GM12878 (cell line): ENCODE results near the gene AP5Z1.

Experiments used
- EZH2 ChIP-seq: IDR thresholded peaks from 2 replicates; pipeline ENCODE4 v1.6.1; 2012; ENCODE audit warnings: low read depth, mild to moderate bottlenecking, control low read depth, inconsistent platforms, low read length, borderline replicate concordance; ENCODE audit not compliant: control insufficient read depth
- JUND ChIP-seq: IDR thresholded peaks from 2 replicates; pipeline ENCODE4 v1.6.1; 2012; ENCODE audit warnings: low read depth, mild to moderate bottlenecking, low read length, improper control_type of control experiment, moderate library complexity
- MTA3 ChIP-seq: IDR thresholded peaks from 2 replicates; pipeline ENCODE4 v1.6.1; 2012; ENCODE audit warnings: low read length, inconsistent platforms, borderline replicate concordance
- PBX3 ChIP-seq: IDR thresholded peaks from 2 replicates; pipeline ENCODE4 v1.6.1; 2011; ENCODE audit warnings: mild to moderate bottlenecking, low read depth, low read length, moderate library complexity; ENCODE audit not compliant: insufficient replicate concordance
- POLR2A ChIP-seq: IDR thresholded peaks from 2 replicates; pipeline ENCODE4 v1.6.1; 2011; ENCODE audit warnings: low read depth, mild to moderate bottlenecking, low read length
- TAF1 ChIP-seq: IDR thresholded peaks from 2 replicates; pipeline ENCODE4 v1.6.1; 2011; ENCODE audit warnings: mild to moderate bottlenecking, low read depth, low read length, borderline replicate concordance
- ZBED1 ChIP-seq: IDR thresholded peaks from 2 replicates; pipeline ENCODE4 v1.6.1; 2016; ENCODE audit warnings: borderline replicate concordance
- ZNF207 ChIP-seq: fragments of 450-650 bp; IDR thresholded peaks from 2 replicates; pipeline ENCODE4 v1.6.1; 2014; ENCODE audit warnings: antibody characterized with exemption, mild to moderate bottlenecking, borderline replicate concordance
- ZZZ3 ChIP-seq: IDR thresholded peaks from 2 replicates; pipeline ENCODE4 v1.6.1; 2011; ENCODE audit warnings: low read depth; ENCODE audit not compliant: control insufficient read depth, insufficient read length
- TF ChIP-seq, protein P1 (sequence below), 3 experiments: IDR thresholded peaks in 2 of 3; conservative IDR thresholded peaks in 1 of 3; 2 replicates each; pipeline ENCODE4 v1.5.1; 2011; ENCODE audit warnings: low read depth in 3 of 3, low read length in 3 of 3, mild to moderate bottlenecking in 3 of 3, control low read depth in 2 of 3, moderate library complexity in 2 of 3, inconsistent platforms in 1 of 3, mixed read lengths in 1 of 3; ENCODE audit not compliant: control insufficient read depth in 2 of 3, insufficient read depth in 1 of 3; ENCODE audit errors: extremely low read depth in 1 of 3

GRCh38 chr7:4797858-4798705, 22.7 kb downstream of the AP5Z1 start:
- TF ChIP-seq TAF1 (no peak), POLR2A (no peak; the same call in 1 of the 2 replicates), PBX3 (no peak), JUND (no peak), ZBED1 (no peak), ZZZ3 (no peak), ZNF207 (no peak), EZH2 (no peak), MTA3 (no peak)
- TF ChIP-seq, protein P1, sequence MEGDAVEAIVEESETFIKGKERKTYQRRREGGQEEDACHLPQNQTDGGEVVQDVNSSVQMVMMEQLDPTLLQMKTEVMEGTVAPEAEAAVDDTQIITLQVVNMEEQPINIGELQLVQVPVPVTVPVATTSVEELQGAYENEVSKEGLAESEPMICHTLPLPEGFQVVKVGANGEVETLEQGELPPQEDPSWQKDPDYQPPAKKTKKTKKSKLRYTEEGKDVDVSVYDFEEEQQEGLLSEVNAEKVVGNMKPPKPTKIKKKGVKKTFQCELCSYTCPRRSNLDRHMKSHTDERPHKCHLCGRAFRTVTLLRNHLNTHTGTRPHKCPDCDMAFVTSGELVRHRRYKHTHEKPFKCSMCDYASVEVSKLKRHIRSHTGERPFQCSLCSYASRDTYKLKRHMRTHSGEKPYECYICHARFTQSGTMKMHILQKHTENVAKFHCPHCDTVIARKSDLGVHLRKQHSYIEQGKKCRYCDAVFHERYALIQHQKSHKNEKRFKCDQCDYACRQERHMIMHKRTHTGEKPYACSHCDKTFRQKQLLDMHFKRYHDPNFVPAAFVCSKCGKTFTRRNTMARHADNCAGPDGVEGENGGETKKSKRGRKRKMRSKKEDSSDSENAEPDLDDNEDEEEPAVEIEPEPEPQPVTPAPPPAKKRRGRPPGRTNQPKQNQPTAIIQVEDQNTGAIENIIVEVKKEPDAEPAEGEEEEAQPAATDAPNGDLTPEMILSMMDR (IDR thresholded peaks at IDR 0.05 in 2 of 3, conservative IDR thresholded peaks at IDR 0.05 in 1 of 3; ENCODE audit: control insufficient read depth in 2 of 3, extremely low read depth in 1 of 3, insufficient read depth in 1 of 3, low read depth in 3 of 3, low read length in 3 of 3): peak; percentile 65 to 96 (median 85)
